ENCODE data around the gene FIZ1.

GRCh38 chr19:55632463-55632834, 33.1 kb upstream of the FIZ1 start:
- TF ChIP-seq TAF1 (IDR thresholded peaks at IDR 0.05; ENCODE audit: borderline replicate concordance, insufficient read depth, low read length) (no peak), FOXP2 (optimal IDR thresholded peaks at IDR 0.05; ENCODE audit: borderline replicate concordance, extremely low read depth, extremely low read length, insufficient read depth) (no peak)
